Activated CD8-positive, alpha-beta memory T cell treated with anti-CD3 and anti-CD28 coated beads, Interleukin-2, amount 10 ng/mL, durations not matched to agents 7 days and 5 days (primary cell): ENCODE data around the gene ETS1. TPM values are rescaled to one million over a fixed set of nuclear protein-coding genes. Genes with fewer than 3 reads are reported as not detected.
"Not testable (repeated sequence)": the region's sequence is repeated elsewhere in the genome, so short reads cannot be mapped to it uniquely, and the experiment has no call there.

ENCODE experiments used
- ATAC-seq: fragments of 150-1000 bp; cut with Tn5 transposase; one replicate; pipeline ENCODE4 v1.10.0; 2021; ENCODE audit warnings: moderate library complexity
- CTCF ChIA-PET: fragments of 350-600 bp; sonication (Branson Sonifier 250); formaldehyde crosslinking; loops from one replicate; lab custom pipeline; 2021; ENCODE audit warnings: antibody characterized with exemption; lab: Charles Lee
- DNase-seq: peaks from one replicate; pipeline ENCODE4 v3.0.0-alpha.2; 2020
- H3K27ac Mint-ChIP-seq: one replicate; pipeline ENCODE4 v1.8.0; 2021; ENCODE audit warnings: mild to moderate bottlenecking, mixed read lengths
- H3K27me3 Mint-ChIP-seq: one replicate; pipeline ENCODE4 v1.8.0; 2021; ENCODE audit warnings: mixed read lengths
- H3K36me3 Mint-ChIP-seq: one replicate; pipeline ENCODE4 v1.8.0; 2021; ENCODE audit warnings: mild to moderate bottlenecking, mixed read lengths
- H3K4me1 Mint-ChIP-seq: one replicate; pipeline ENCODE4 v1.8.0; 2021; ENCODE audit warnings: mixed read lengths
- H3K4me3 Mint-ChIP-seq: one replicate; pipeline ENCODE4 v1.8.0; 2021; ENCODE audit warnings: mild to moderate bottlenecking, moderate library complexity, mixed read lengths
- H3K9me3 Mint-ChIP-seq: one replicate; pipeline ENCODE4 v1.8.0; 2022; ENCODE audit warnings: low read depth, mixed read lengths
- total RNA-seq, 2 experiments: library from RNA; stranded (reverse); gene quantifications; one replicate each; pipeline ENCODE4 v1.2.3, GENCODE V29; 2021

ETS1 gene
- total RNA-seq, 2 experiments from 2014 or later: 408 to 671 TPM

GRCh38 chr11:128456566-128457268 is 130.6 kb downstream of the ETS1 start:
- H3K27ac Mint-ChIP-seq: peak overlapping the region; percentile 21
- H3K4me3 Mint-ChIP-seq: no peak overlapping the region
- CTCF ChIA-PET: interaction anchor here (2.3 kb wide), 1 partner anchor 174 kb away, joined by 8 read pairs; no protein-coding TSS in a partner anchor
- DNase-seq: no peak
- no peaks in the 10 kb centered on the region for H3K27me3 Mint-ChIP-seq
- H3K36me3 Mint-ChIP-seq: peaks cover 67% of the 10 kb centered on the region
- H3K9me3 Mint-ChIP-seq: no peaks in the 10 kb centered on the region
- no peak for ATAC-seq
- peaks cover 52% of the 10 kb centered on the region for H3K4me1 Mint-ChIP-seq

GRCh38 chr11:128455766-128456165 is 131.6 kb downstream of the ETS1 start:
- Mint-ChIP-seq H3K9me3 (no peaks in the 10 kb centered on the region), H3K4me3 (no peak overlapping the region), H3K27ac (peak overlapping the region; percentile 35), H3K4me1 (peaks cover 51% of the 10 kb centered on the region), H3K36me3 (peaks cover 60% of the 10 kb centered on the region), H3K27me3 (no peaks in the 10 kb centered on the region)
- no peak for DNase-seq
- CTCF ChIA-PET: interaction anchor here (1.4 kb wide), 1 partner anchor 132 kb away, joined by 4 read pairs; no protein-coding TSS in a partner anchor
- ATAC-seq: no peak

GRCh38 chr11:128453444-128454336 is 133.7 kb downstream of the ETS1 start:
- peaks cover 46% of the 10 kb centered on the region for H3K36me3 Mint-ChIP-seq
- H3K4me1 Mint-ChIP-seq: peaks cover 61% of the 10 kb centered on the region
- no peak overlapping the region for H3K4me3 Mint-ChIP-seq
- no peaks in the 10 kb centered on the region for H3K9me3 Mint-ChIP-seq
- DNase-seq (no peak), ATAC-seq (no peak)
- H3K27me3 Mint-ChIP-seq: no peaks in the 10 kb centered on the region
- H3K27ac Mint-ChIP-seq: peak overlapping the region; percentile 38
- CTCF ChIA-PET: interaction anchor here (1.2 kb wide), 1 partner anchor 11 kb away, joined by 3 read pairs; no protein-coding TSS in a partner anchor

- Mint-ChIP-seq H3K27ac (peak overlapping the region; percentile 65), H3K4me1 (peaks cover 64% of the 10 kb centered on the region), H3K27me3 (no peaks in the 10 kb centered on the region), H3K36me3 (peaks cover 34% of the 10 kb centered on the region), H3K4me3 (no peak overlapping the region), H3K9me3 (no peaks in the 10 kb centered on the region)
- DNase-seq (no peak), ATAC-seq (no peak)
- CTCF ChIA-PET: no interaction called here
Observed at GRCh38 chr11:128451652-128452470, 135.5 kb downstream of the ETS1 start.

- Mint-ChIP-seq H3K36me3 (peaks cover 32% of the 10 kb centered on the region), H3K4me3 (no peak overlapping the region), H3K27me3 (no peaks in the 10 kb centered on the region), H3K9me3 (no peaks in the 10 kb centered on the region), H3K27ac (no peak overlapping the region), H3K4me1 (peaks cover 63% of the 10 kb centered on the region)
- DNase-seq (no peak), ATAC-seq (no peak)
- CTCF ChIA-PET: interaction anchor here (1.0 kb wide), 1 partner anchor 161 kb away, joined by 4 read pairs; no protein-coding TSS in a partner anchor
Observed at GRCh38 chr11:128450882-128451651, 136.3 kb downstream of the ETS1 start.

GRCh38 chr11:128450425-128450824 is 136.9 kb downstream of the ETS1 start:
- not testable (repeated sequence) for H3K9me3 Mint-ChIP-seq, H3K4me3 Mint-ChIP-seq, DNase-seq, ATAC-seq, H3K27ac Mint-ChIP-seq, H3K27me3 Mint-ChIP-seq
- peaks cover 35% of the 10 kb centered on the region for H3K36me3 Mint-ChIP-seq
- peaks cover 61% of the 10 kb centered on the region for H3K4me1 Mint-ChIP-seq
- CTCF ChIA-PET: interaction anchor here (1.0 kb wide), 2 partner anchors 11 to 160 kb away, joined by 3 to 4 read pairs; no protein-coding TSS in a partner anchor

- no peak overlapping the region for H3K4me3 Mint-ChIP-seq
- H3K27me3 Mint-ChIP-seq: no peaks in the 10 kb centered on the region
- ATAC-seq (peak; percentile 54), DNase-seq (peak; percentile 55)
- H3K36me3 Mint-ChIP-seq: peaks cover 36% of the 10 kb centered on the region
- peak overlapping the region; percentile 75 for H3K27ac Mint-ChIP-seq
- peaks cover 53% of the 10 kb centered on the region for H3K4me1 Mint-ChIP-seq
- H3K9me3 Mint-ChIP-seq: peaks cover 3% of the 10 kb centered on the region
- CTCF ChIA-PET: interaction anchor here (0.9 to 1.8 kb wide), 7 partner anchors 75 to 289 kb away, joined by 3 to 11 read pairs (median 3); no protein-coding TSS in a partner anchor
Observed at GRCh38 chr11:128448981-128449713, 138.2 kb downstream of the ETS1 start.

GRCh38 chr11:128448200-128448886 is 139.0 kb downstream of the ETS1 start:
- Mint-ChIP-seq H3K27me3 (no peaks in the 10 kb centered on the region), H3K36me3 (peaks cover 32% of the 10 kb centered on the region), H3K27ac (peak overlapping the region; percentile 75), H3K9me3 (peaks cover 3% of the 10 kb centered on the region), H3K4me3 (no peak overlapping the region), H3K4me1 (peaks cover 45% of the 10 kb centered on the region)
- CTCF ChIA-PET: interaction anchor here (1.0 to 1.8 kb wide), 5 partner anchors 74 to 288 kb away, joined by 3 to 11 read pairs (median 4); no protein-coding TSS in a partner anchor
- no peak for ATAC-seq
- no peak for DNase-seq

- Mint-ChIP-seq H3K27ac (no peak overlapping the region), H3K4me3 (no peak overlapping the region), H3K36me3 (peaks cover 32% of the 10 kb centered on the region), H3K27me3 (no peaks in the 10 kb centered on the region), H3K4me1 (peaks cover 37% of the 10 kb centered on the region), H3K9me3 (peaks cover 3% of the 10 kb centered on the region)
- CTCF ChIA-PET: interaction anchor here (0.8 kb wide), 1 partner anchor 26 kb away, joined by 3 read pairs; no protein-coding TSS in a partner anchor
- no peak for DNase-seq
- ATAC-seq: no peak
Observed at GRCh38 chr11:128447233-128447632, 140.1 kb downstream of the ETS1 start.

- H3K4me3 Mint-ChIP-seq, H3K27ac Mint-ChIP-seq, CTCF ChIA-PET, DNase-seq, ATAC-seq, H3K9me3 Mint-ChIP-seq, H3K27me3 Mint-ChIP-seq: not testable (repeated sequence)
- peaks cover 30% of the 10 kb centered on the region for H3K4me1 Mint-ChIP-seq
- H3K36me3 Mint-ChIP-seq: peaks cover 32% of the 10 kb centered on the region
Observed at GRCh38 chr11:128445921-128446320, 141.4 kb downstream of the ETS1 start.

GRCh38 chr11:128437136-128437535 is 150.2 kb downstream of the ETS1 start:
- Mint-ChIP-seq H3K27ac (no peak overlapping the region), H3K36me3 (peaks cover 6% of the 10 kb centered on the region), H3K4me1 (peaks cover 6% of the 10 kb centered on the region), H3K27me3 (no peaks in the 10 kb centered on the region), H3K4me3 (no peak overlapping the region), H3K9me3 (peaks cover 4% of the 10 kb centered on the region)
- no peak for ATAC-seq
- CTCF ChIA-PET: no interaction called here
- no peak for DNase-seq
